Activated naive CD4-positive, alpha-beta T cell treated with anti-CD3 and anti-CD28 coated beads, Interleukin-2, amount 50 U/mL, for 72 hours (primary cell): Measurements from ENCODE around the gene THADA. TPM values are rescaled to one million over a fixed set of nuclear protein-coding genes. Genes with fewer than 3 reads are reported as not detected.

Experiments used
- ATAC-seq, 2 donors: fragments of 150-1000 bp; cut with Tn5 transposase; 2 replicates each; pipeline ENCODE4 v1.10.0; 2021; ENCODE audit warnings: mild to moderate bottlenecking in 2 of 2, moderate library complexity in 2 of 2
- DNase-seq, 2 donors: peaks; one replicate each; pipeline ENCODE4 v3.0.0; 2021 to 2022; ENCODE audit warnings: low spot score in 2 of 2
- H3K27ac Mint-ChIP-seq, 2 donors: one replicate each; pipeline ENCODE4 v1.8.0; 2022; ENCODE audit warnings: mild to moderate bottlenecking in 2 of 2, mixed read lengths in 2 of 2
- H3K36me3 Mint-ChIP-seq, 2 donors: one replicate each; pipeline ENCODE4 v1.8.0; 2022; ENCODE audit warnings: mixed read lengths in 2 of 2
- H3K9me3 Mint-ChIP-seq, 2 donors: one replicate each; pipeline ENCODE4 v1.8.0; 2022; ENCODE audit warnings: mixed read lengths in 2 of 2
- total RNA-seq, 2 donors: library from RNA; stranded (reverse); gene quantifications; one replicate each; pipeline ENCODE4 v1.2.3, GENCODE V29; 2022

Gene THADA
- total RNA-seq, 2 donors from 2014 or later = 19.3 to 33.5 TPM

- DNase-seq (no peak), ATAC-seq (no peak)
- Mint-ChIP-seq H3K27ac (no peak overlapping the region), H3K36me3 (peaks cover 8 to 15% of the 10 kb centered on the region in 2 donors), H3K9me3 (no peaks in the 10 kb centered on the region)
Measured at GRCh38 chr2:43493954-43494353, 101.9 kb downstream of the THADA start.

GRCh38 chr2:43491065-43491639 is 104.7 kb downstream of the THADA start:
- H3K36me3 Mint-ChIP-seq = peaks cover 0 to 6% of the 10 kb centered on the region in 2 donors
- no peak overlapping the region for H3K27ac Mint-ChIP-seq
- ATAC-seq (no peak), DNase-seq (no peak)
- H3K9me3 Mint-ChIP-seq = no peaks in the 10 kb centered on the region

GRCh38 chr2:43490252-43490786 is 105.5 kb downstream of the THADA start:
- Mint-ChIP-seq H3K36me3 (peaks cover 0 to 6% of the 10 kb centered on the region in 2 donors), H3K9me3 (no peaks in the 10 kb centered on the region), H3K27ac (no peak overlapping the region)
- ATAC-seq (no peak), DNase-seq (no peak)

- Mint-ChIP-seq H3K27ac (no peak overlapping the region), H3K36me3 (peaks cover 0 to 6% of the 10 kb centered on the region in 2 donors), H3K9me3 (no peaks in the 10 kb centered on the region)
- ATAC-seq (no peak), DNase-seq (no peak)
Measured at GRCh38 chr2:43488737-43489136, 107.1 kb downstream of the THADA start.

GRCh38 chr2:43486603-43487002 is 109.2 kb downstream of the THADA start:
- ATAC-seq = no peak
- Mint-ChIP-seq H3K36me3 (peaks cover 0 to 2% of the 10 kb centered on the region in 2 donors), H3K9me3 (no peaks in the 10 kb centered on the region), H3K27ac (no peak overlapping the region)
- DNase-seq = no peak

GRCh38 chr2:43484323-43484930 is 111.4 kb downstream of the THADA start:
- H3K9me3 Mint-ChIP-seq = no peaks in the 10 kb centered on the region
- ATAC-seq (no peak), DNase-seq (no peak)
- H3K36me3 Mint-ChIP-seq = peaks cover 0 to 7% of the 10 kb centered on the region in 2 donors
- no peak overlapping the region for H3K27ac Mint-ChIP-seq

- no peaks in the 10 kb centered on the region for H3K9me3 Mint-ChIP-seq
- DNase-seq (no peak), ATAC-seq (no peak)
- H3K36me3 Mint-ChIP-seq = peaks cover 0 to 7% of the 10 kb centered on the region in 2 donors
- no peak overlapping the region for H3K27ac Mint-ChIP-seq
Measured at GRCh38 chr2:43482961-43483360, 112.9 kb downstream of the THADA start.

- ATAC-seq = no peak
- H3K9me3 Mint-ChIP-seq = no peaks in the 10 kb centered on the region
- no peak for DNase-seq
- no peak overlapping the region for H3K27ac Mint-ChIP-seq
- H3K36me3 Mint-ChIP-seq = peaks cover 0 to 7% of the 10 kb centered on the region in 2 donors
Measured at GRCh38 chr2:43481927-43482542, 113.8 kb downstream of the THADA start.

- Mint-ChIP-seq H3K9me3 (no peaks in the 10 kb centered on the region), H3K36me3 (peaks cover 0 to 7% of the 10 kb centered on the region in 2 donors), H3K27ac (no peak overlapping the region)
- ATAC-seq (no peak), DNase-seq (no peak)
Measured at GRCh38 chr2:43480874-43481273, 115.0 kb downstream of the THADA start.

GRCh38 chr2:43478412-43479086 is 117.3 kb downstream of the THADA start:
- peaks cover 0 to 7% of the 10 kb centered on the region in 2 donors for H3K36me3 Mint-ChIP-seq
- H3K27ac Mint-ChIP-seq = no peak overlapping the region
- DNase-seq (no peak), ATAC-seq (peak in 1 of 2 donors; percentile 97)
- H3K9me3 Mint-ChIP-seq = no peaks in the 10 kb centered on the region

GRCh38 chr2:43475922-43476321 is 119.9 kb downstream of the THADA start:
- no peak for DNase-seq
- Mint-ChIP-seq H3K27ac (no peak overlapping the region), H3K9me3 (no peaks in the 10 kb centered on the region), H3K36me3 (no peaks in the 10 kb centered on the region)
- no peak for ATAC-seq

GRCh38 chr2:43475137-43475846 is 120.5 kb downstream of the THADA start:
- no peaks in the 10 kb centered on the region for H3K36me3 Mint-ChIP-seq
- no peak for DNase-seq
- H3K9me3 Mint-ChIP-seq = no peaks in the 10 kb centered on the region
- ATAC-seq = no peak
- no peak overlapping the region for H3K27ac Mint-ChIP-seq

GRCh38 chr2:43474273-43474672 is 121.6 kb downstream of the THADA start:
- Mint-ChIP-seq H3K36me3 (no peaks in the 10 kb centered on the region), H3K27ac (no peak overlapping the region), H3K9me3 (no peaks in the 10 kb centered on the region)
- ATAC-seq (no peak), DNase-seq (no peak)

GRCh38 chr2:43473767-43474166 is 122.1 kb downstream of the THADA start:
- no peak for ATAC-seq

GRCh38 chr2:43472527-43473194 is 123.2 kb downstream of the THADA start:
- ATAC-seq (no peak), DNase-seq (no peak)
- no peaks in the 10 kb centered on the region for H3K36me3 Mint-ChIP-seq
- H3K9me3 Mint-ChIP-seq = no peaks in the 10 kb centered on the region
- no peak overlapping the region for H3K27ac Mint-ChIP-seq

More at GRCh38 chr2:43473767-43474166, 122.1 kb downstream of the THADA start:
- no peak for DNase-seq
- Mint-ChIP-seq H3K36me3 (no peaks in the 10 kb centered on the region), H3K27ac (no peak overlapping the region), H3K9me3 (no peaks in the 10 kb centered on the region)

GRCh38 chr2:43469713-43470112 is 126.1 kb downstream of the THADA start:
- H3K9me3 Mint-ChIP-seq = no peaks in the 10 kb centered on the region
- no peak overlapping the region for H3K27ac Mint-ChIP-seq
- no peak for DNase-seq
- H3K36me3 Mint-ChIP-seq = peaks cover 0 to 4% of the 10 kb centered on the region in 2 donors
- ATAC-seq = no peak
